Middle frontal gyrus (tissue), 1 donor: ENCODE results near the gene SP2.

Experiments used
- DNase-seq: peaks from one replicate; pipeline ENCODE4 v3.0.0-alpha.2; 2015; ENCODE audit warnings: low spot score; ENCODE audit errors: extremely low spot score

Gene SP2

DNA sequence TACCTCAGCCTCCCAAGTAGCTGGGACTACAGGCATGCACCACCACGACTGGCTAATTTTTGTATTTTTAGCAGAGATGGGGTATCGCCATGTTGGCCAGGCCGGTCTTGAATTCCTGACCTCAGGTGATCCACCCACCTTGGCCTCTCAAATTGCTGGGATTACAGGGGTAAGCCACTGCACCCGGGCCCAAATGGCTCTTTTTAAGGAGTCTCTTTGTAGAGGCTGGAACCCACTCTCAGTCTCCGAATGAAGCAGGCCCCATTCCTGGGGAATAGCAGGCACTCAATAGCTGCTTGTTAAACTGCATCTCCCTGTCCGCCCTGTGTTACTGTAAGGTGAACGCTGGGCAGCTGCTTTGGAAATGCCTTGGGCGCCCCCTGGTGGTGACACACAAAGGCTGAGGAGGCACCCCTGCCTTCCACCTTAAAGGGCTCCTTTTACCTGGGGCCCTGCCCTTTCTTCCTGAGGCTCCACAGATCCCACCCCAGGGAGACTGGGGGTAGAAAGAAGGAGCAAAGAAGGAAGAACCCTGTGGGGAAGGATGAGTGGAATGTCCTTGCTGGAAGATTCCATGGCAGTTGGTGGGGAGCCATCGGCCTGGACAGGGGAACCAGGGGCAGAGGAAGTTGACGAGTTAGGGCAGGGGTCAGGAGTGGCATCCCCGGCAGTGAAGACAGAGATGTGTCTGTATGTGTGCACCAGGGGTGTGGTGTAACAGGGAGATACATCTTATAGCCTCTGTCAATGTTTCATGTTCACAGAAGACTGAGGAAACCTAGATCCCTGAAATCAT lies 6.1 kb upstream of the SP2 start:
- no peak for DNase-seq

DNA sequence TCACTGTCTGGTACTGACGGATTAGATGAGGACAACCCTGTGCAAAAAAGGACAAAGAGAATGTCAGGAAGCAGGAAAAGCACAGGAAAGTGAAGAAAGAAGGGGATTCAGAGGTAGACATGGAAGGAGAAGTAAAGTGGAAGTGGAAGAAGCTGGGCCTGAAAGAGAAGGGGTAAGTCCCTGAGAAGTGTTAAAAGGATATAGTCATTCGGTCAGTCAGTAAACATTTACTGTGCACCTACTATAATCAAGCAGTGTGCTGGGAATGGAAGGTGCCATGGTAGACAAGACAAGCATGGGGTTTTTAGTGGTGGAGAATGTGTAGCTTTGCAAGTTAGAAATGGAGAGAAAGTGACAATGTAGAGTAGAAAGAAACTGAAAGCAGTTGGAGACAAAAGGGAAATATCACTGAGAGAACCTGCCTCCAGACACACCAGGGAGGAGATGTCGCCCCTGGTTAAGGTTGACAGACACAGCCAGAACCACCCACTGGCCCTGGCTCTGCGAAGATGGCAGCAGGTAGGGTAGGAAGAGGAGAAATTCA lies 4.4 kb upstream of the SP2 start:
- no peak for DNase-seq

DNA sequence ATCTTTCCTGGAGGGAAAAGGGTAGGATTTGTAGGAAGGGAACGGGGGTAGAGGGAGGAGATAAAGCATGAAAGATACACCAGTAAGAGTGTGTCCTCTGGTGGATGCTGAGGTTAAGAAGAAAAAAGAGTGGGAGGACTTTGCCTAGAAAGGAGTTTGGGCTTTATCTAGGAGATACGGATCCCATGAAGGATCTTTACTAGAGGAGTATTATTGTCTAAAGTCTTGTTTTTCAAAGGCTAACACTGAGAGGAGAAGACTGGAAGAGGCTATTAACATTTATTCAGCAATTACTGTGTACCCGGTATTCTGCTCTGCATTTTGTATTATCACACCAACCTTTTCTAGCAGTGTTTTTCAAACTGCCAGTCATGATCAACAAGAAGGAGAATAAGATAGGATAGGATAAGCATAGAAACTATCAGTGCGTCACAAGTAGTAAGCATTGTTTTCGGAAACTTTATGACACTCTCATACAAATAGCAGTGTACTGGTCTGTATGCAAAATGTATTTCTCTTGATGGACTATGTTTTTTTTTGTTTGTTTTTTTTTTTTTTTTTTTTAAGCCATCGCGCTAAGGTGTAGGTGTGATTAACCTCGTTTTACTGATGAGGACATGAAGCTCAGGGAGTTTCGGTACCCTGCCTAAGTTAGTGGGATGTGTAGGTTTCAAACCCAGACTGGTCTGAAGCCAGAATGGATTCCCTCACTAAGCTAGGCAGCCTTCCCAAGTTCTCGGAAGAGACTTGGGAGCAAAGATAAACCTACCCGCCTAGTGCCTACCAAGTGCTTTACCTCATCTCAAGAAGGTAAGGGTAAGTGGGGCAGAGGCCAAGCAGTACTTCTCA lies 1.3 kb upstream of the SP2 start:
- DNase-seq, result no peak

DNA sequence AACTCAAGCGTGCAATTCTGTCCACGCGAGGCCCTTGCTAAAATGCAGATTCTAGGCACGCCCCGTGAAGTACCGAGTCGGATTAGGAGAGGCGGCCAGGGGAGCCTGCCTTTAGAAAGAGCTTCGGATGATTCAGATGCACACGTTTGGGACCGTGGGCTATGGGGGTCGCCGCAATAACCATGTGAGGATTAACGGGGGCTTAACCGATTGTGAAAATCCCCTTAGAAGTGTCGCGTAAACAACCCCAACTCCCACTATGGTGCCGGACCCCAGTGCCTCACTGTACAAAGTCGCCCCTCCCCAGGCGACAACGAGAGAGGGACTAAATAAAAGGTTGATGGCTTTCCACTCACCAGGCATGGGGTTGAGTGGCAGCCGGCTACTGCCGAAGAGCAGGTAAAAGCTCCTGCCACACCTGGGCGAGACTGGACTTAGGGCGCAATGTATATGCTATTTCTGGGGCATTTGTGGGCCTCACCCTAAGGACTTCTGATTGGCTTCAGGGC lies 635 bp upstream of the SP2 start:
- DNase-seq, result no peak

DNA sequence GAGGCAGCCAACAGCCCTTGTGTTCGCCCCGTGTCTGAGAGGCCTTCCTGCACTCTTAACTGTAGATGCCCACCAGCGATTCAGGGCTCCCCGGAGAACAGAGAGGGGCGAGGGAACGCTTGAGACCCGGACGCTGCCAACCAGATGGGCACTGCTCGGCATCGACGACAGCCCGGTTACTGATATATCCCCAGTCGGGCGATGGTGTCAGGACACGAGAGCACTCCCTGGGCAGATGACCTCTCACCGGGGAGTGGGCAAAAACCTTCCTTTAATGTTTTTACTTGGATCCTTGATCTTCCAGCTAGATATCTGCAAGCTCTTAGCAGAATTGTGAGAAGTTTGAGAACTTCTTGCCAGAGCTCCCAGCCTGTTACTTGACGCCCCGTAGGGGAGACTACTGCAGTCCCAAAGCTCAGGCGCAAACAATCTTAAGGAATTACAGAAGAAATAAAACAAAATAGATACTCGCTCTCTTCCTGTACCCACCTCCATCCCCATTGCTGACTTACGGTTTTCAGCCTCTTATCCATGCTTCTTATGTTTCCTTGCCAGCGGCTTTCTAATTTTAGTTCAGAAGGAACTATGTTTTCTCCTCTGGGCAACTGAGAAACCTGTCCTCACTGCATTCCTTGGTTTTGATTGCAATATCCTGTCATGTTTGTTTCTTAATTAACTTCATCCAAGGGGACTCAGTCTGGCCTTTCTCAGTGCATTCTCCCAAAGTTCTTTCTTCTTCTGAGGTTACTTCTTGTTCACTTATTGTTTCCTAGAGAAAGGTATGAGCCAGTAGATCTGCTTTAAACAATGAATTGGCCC lies 845 bp downstream of the SP2 start:
- no peak for DNase-seq

DNA sequence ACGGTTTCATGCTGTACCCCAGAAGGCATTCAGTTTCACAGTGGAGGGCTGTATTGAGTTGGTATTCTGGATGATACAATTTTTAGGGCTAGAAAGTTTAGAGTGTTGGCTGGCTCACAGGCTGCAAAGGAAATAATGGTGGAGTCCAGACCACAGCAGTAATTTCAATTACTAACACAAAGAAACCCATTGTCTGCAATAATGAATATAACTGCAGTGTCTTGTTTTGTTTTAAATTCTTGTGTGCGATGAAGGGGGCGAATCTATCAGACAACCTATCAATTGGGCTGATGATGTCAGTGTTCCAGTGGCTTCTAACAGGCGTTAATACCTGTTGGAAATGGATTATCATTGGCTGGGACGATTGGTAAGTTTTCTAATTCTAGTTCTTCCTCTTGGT lies 1.5 kb downstream of the SP2 start:
- DNase-seq, result no peak

DNA sequence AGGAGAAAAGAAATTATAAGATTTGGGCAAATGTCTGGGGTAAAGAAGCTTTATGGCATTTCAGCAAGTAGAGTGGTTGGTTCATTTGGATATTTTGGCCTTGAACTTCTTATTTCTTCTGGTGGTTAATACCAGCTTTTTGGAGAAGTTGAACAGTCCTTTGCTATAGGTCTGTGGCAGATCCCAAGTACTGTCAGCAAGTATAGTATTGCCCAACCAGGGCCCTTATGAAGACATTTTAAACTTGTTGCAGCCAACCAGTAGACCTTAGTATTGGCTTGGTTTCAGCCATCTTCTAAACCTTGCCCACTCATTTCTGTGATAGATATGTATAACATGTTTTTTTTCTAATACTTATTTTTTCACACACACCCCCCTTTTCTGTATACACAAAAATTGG lies 2.2 kb downstream of the SP2 start:
- DNase-seq, result no peak

DNA sequence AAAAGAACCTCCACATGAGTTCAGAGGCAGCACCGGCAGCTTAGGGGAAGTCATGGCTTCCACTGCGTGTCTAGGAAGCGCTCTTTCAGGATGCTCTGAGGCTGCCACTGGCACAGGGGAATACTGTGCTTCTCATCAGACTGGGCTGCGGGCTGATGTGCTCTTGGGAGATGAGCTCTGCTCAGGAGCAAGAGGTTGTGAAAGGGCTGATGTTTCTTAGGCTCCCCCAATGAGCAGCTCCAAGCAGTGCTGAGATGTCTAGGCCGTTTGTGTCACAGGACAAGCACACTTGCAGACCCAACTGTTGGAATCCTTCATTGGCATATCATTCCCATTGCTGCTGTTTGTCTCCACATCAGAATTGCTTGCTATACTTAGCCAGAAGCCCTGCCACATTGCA lies 3.6 kb downstream of the SP2 start:
- no peak for DNase-seq

DNA sequence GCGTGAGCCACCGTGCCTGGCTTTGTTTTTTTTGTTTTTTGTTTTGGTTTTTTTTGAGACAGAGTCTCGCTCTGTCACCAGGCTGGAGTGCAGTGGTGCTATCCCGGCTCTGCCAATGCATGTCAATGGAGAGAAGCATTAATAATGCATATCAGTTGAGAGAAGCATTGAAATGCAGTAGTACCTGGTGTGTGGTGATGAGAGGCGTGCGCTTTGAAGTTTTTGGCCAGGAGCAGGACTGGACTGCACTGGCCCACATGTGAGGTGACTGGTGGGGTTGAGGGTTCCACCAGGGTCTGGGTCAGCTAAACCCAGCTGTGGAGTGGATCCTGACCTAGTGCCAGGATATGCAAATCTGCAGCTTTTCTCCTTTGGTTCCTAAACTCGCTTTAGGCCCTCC lies 5.4 kb downstream of the SP2 start:
- DNase-seq, result no peak

DNA sequence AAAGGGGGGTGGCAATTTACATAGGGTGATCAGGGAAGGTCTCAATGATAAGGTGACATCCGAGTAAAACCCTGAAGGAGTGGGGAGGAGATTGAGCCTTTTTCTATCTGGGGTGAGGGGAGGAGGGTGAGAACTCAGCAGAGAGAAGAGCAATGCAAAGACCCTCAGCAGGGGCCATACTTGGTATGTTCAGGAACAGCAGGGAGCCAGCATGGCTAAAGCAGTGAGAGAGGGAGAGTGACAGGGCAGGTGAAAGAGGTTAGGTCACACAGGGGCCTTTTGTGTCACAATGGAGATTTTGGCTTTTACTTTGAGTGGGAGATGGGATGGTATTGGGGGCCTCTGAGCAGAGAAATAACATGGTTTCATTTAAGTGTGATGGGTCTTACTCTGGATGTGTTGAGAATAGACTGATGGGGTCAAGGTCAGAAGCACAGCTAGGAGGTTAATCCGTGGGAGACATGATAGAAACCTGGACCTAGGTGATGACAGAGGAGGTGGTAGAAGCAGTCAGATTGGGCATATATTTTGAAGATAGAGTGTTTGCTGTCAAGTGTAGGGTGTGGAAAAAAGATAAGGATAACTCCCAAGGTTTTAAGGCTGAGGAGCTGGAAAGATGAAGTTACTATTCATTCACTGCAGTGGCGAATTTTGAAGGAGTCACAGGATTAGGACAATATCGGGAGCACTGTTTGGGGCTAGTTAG lies 6.2 kb downstream of the SP2 start:
- no peak for DNase-seq

DNA sequence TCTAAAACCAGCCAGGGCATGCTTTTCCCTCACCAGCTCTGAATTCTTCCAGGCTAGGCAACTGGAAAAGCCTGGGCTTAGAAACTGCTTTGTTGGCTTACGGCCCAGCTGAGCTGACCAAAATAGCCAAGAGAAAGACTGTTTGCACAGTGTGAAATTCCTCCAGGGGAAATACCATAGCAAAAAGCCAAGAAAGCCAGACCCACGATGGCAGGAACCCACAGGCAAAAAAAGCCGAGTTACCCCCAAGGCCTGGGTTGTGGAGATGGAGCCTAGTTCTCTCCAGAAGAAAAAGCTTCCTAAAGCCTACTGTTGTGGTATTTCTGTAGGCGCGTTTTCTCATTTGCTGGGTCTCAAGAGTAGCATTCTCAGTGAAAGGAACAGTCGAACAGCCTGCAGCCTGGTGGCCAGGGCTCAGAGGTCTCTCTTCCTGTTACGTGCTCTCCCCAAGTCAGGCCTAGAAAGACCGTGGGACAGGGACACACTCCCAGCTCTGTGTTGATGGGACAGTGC lies 9.2 kb downstream of the SP2 start:
- peak; percentile 82 for DNase-seq

DNA sequence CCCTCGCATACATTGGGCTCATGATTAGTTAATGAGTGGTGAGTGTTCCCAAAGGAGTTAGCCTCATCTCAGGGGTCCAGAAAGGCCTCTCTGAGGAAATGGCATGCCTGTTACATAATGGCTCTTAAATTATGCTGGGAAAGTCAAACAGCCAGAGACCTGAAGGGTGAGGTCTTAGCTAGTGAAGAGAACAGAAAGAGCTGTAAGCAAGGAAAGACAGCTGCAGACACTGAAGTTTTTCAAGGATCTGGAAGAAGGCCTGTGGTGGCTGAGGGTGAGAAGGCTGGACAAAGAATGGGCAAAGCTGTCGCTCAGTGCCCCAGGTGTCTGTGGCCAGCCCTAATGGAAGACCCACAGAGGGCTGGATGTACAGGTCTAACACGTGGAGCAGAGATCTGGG lies 10.4 kb downstream of the SP2 start:
- no peak for DNase-seq

DNA sequence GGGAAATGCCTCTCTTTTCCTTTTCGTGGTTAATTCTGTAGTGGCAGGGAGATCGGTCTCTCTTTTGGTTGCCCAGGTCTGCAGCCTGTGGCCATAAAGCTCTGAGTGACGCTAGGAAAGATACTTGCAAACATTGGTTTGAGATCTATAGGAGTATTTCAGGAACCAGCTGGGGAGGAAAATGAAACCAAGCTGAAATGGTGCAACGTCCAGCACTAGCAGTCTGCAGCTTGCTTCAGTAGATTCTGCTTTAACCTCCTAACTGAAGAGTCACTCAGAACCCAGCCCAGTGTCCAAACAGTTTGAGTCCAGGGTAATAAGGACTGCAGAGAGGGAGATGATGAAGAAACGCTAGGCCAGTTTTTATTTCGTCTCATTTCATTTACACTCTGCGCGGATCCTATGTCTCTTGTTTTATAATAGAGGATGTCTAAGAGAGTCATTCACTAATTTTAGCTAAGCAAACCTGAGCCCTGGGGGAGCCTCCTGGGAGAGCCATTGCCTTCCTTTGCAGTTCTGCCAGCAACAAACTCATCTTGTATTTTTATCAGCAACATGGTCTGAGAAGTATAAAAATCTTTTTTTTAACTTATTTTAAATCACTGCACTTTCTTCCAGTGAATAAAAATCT lies 12.0 kb downstream of the SP2 start:
- DNase-seq, result no peak

DNA sequence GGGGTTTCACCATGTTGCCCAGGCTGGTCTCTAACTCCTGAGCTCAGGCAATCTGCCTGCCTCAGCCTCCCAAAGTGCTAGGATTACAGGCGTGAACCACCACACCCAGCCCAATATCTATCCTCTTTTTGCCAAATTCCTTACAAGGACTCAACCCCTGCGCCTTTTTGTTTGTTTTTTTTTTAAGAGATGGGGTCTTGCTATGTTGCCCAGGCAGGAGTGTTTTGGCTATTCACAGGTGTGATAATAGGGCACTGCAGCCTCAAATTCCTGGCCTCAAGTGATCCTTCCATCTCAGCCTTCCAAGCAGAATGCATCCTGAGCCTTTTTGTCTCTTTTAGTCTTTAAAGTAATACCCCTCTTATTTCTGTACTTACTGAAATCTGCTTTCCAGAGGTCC lies 17.0 kb downstream of the SP2 start:
- no peak for DNase-seq

DNA sequence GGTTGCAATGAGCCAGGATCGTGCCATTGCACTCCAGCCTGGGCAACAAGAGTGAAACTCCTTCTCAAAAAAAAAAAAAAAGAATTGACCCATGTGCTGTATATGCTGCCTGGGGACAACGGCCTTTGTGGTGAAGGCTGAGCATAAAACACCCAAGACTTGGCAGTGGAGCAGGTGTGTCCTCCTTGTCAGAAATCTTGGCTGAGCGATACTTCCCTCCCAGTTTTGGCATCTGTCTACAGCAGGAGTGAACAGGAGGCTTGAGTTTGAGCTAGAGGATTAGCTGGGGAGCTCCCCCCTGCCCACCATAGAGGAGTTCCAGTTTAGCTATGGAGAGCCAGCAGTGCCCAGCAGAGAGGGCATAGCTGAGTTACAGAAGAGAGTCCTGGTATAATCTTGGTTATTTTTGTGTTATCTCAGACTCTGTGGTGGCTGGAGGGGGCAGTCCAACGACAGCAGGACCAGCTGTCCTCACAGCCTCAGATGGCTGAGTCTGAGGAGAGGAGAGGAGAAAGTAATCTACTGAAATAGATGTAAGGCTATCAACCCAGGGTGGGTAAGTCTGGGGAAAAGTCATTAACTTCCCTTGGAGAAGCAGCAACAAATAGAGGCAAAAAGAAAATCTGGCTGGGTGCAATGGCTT lies 18.4 kb downstream of the SP2 start:
- DNase-seq, result no peak

DNA sequence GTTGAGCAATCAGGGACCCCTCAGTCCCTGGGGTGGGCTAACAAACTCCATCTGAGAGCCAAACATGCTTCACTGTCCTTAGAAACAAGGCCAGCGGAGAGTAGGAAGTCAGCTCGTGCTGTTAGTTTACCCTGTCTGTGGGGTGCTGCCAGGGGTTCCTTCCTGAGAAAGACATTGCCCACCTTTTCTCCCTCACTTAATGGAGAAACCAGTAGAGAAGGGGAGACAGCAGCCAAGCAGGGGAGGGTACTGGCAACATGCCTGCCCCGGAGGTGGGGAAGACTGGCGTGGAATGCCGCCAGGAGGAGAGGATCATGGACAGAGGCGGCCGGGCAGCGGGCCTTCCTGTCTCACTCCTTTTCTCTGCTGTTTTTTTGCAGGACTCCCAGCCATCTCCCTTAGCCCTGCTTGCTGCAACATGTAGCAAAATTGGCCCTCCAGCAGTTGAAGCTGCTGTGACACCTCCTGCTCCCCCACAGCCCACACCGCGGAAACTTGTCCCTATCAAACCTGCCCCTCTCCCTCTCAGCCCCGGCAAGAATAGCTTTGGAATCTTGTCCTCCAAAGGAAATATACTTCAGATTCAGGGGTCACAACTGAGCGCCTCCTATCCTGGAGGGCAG lies 19.9 kb downstream of the SP2 start:
- no peak for DNase-seq

DNA sequence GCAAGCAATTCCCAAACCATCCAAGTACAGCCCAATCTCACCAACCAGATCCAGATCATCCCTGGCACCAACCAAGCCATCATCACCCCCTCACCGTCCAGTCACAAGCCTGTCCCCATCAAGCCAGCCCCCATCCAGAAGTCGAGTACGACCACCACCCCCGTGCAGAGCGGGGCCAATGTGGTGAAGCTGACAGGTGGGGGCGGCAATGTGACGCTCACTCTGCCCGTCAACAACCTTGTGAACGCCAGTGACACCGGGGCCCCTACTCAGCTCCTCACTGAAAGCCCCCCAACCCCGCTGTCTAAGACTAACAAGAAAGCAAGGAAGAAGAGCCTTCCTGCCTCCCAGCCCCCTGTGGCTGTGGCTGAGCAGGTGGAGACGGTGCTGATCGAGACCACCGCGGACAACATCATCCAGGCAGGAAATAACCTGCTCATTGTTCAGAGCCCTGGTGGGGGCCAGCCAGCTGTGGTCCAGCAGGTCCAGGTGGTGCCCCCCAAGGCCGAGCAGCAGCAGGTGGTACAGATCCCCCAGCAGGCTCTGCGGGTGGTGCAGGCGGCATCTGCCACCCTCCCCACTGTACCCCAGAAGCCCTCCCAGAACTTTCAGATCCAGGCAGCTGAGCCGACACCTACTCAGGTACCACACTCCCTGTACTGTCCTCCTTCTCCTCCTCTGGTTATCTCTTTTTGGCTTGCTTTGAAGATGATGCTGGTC lies 20.6 kb downstream of the SP2 start:
- DNase-seq, result no peak

DNA sequence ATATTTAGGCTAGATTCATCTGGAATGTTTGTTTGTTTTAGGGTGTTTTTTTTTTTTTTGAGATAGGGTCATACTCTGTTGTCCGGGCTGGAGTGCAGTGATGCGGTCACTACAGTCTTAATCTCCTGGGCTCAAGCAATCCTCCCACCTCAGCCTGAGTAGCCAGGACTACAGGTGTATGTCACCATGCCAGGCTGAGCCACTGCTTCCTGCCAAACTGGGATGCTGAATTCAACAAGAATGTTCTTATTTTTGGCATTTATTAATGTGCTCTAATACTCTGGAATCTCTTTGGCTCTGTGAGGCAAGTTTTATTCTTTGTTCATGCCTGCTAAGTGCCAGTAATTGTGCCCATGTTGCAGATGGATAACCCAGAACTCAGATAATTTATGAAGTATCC lies 21.5 kb downstream of the SP2 start:
- no peak for DNase-seq

DNA sequence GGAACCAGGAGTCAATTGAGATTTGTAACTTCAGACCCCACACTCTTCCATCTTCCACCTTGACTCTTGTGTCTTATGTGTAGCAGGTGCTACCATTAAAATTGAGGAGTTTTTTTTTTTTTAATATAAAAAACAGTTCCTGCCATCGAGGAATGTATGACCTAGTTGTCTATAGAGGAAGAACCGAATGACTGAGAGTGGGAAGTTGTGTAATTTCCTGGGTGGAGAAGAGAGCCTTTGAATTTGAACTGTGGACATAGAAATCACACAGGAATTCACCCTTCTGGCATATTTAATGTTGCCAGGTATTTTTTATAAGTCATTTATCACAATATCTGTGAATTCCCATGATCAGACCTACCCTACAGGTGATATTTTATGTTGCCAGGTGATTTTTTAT lies 22.0 kb downstream of the SP2 start:
- DNase-seq, result no peak
